GM13977 (cell line): ENCODE measurements around the gene ZFYVE21.

Experiments used
- DNase-seq: peaks from one replicate; pipeline ENCODE4 v3.0.0; 2012; ENCODE audit warnings: low spot score
- CTCF ChIP-seq: IDR thresholded peaks from 2 replicates; pipeline ENCODE4 v1.5.1; 2012; ENCODE audit warnings: mild to moderate bottlenecking, control low read depth; ENCODE audit not compliant: insufficient read depth; ENCODE audit errors: extremely low read depth, missing control alignments
- in situ Hi-C: fragments of 300-500 bp; cut with MboI; formaldehyde crosslinking; loops from one replicate; pipeline ENCODE4 v1.12.0; 2022; ENCODE audit warnings: low sequenced_read_pairs, low pct_unique_long_range_greater_than_20kb, mixed read lengths, inconsistent platforms; ENCODE audit not compliant: unreplicated experiment

Gene ZFYVE21

GRCh38 chr14:103715052-103716000, at the start of gene ZFYVE21, which contains the start of gene XRCC3:
ZFYVE21 (plus strand) TSS chr14:103715810; CDS start chr14:103715842, 32 bp downstream.
XRCC3 (minus strand) TSS chr14:103715451; CDS start chr14:103711087, 4,364 bp downstream.
- no peak for TF ChIP-seq CTCF
- peak; percentile 100 for DNase-seq
- in situ Hi-C loops, result no loop called here

- no peak for TF ChIP-seq CTCF
- in situ Hi-C loops, result no loop called here
Observed at GRCh38 chr14:103667671-103668070, 47.9 kb upstream of the ZFYVE21 start.

GRCh38 chr14:103668117-103668516, 47.5 kb upstream of the ZFYVE21 start:
- in situ Hi-C loops, result no loop called here
- TF ChIP-seq CTCF, result no peak
- no peak for DNase-seq

More at GRCh38 chr14:103667671-103668070, 47.9 kb upstream of the ZFYVE21 start:
- DNase-seq, result no peak

GRCh38 chr14:103669370-103669769, 46.2 kb upstream of the ZFYVE21 start:
- DNase-seq, result no peak
- no peak for TF ChIP-seq CTCF
- in situ Hi-C loops, result no loop called here

GRCh38 chr14:103671911-103672310, 43.7 kb upstream of the ZFYVE21 start:
- no peak for DNase-seq
- no peak for TF ChIP-seq CTCF
- in situ Hi-C loops, result no loop called here

- no peak for TF ChIP-seq CTCF
- no peak for DNase-seq
- in situ Hi-C loops, result no loop called here
Observed at GRCh38 chr14:103675957-103676356, 39.7 kb upstream of the ZFYVE21 start.
